ENCODE results near the gene TRAF7. TPM values are rescaled to one million over a fixed set of nuclear protein-coding genes. Genes with fewer than 3 reads are reported as not detected.
A peak's percentile ranks its signal among the peaks of the same experiment; 100 is the strongest.

TRAF7 gene
- total and polyA plus RNA-seq, 7 donors, result 15.6 to 47.5 (median 38.6) TPM

DNA sequence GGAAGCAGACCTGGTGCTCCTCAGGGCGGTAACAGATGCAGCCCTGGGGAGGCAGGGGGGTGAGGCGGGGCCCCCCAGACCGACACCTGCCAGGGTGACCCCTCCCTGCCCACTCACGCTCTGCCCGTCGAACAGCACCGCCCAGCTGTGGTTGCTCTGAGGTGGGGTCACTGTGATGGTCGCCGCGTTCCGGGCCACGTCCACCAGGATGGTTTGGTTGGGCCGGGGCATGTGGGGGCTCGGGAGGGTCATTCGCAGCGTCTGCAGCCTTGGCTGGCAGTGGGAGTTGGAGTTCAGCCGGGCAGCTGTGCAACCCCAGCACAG, 54.4 kb downstream of the TRAF7 start:
- DNase-seq (no peak), ATAC-seq (no peak)
- intact Hi-C loops (cut with DNase I), result no loop called here
- Histone ChIP-seq H3K27ac (peak overlapping the region; percentile 90), H3K36me3 (ENCODE audit: insufficient read depth in 1 of 2, low read depth in 1 of 2) (peaks cover 0 to 38% of the 10 kb centered on the region in 2 donors), H3K4me1 (peaks cover 54% of the 10 kb centered on the region), H3K4me3 (no peak overlapping the region), H3K9me3 (no peaks in the 10 kb centered on the region), H3K27me3 (ENCODE audit: insufficient read depth in 3 of 3, low read length in 2 of 3) (no peaks in the 10 kb centered on the region)
- 70 to 81% (median 78%) methylated on average over 16 to 17 of the region's 17 CpGs for WGBS, 3 donors
- TF ChIP-seq, protein P1, sequence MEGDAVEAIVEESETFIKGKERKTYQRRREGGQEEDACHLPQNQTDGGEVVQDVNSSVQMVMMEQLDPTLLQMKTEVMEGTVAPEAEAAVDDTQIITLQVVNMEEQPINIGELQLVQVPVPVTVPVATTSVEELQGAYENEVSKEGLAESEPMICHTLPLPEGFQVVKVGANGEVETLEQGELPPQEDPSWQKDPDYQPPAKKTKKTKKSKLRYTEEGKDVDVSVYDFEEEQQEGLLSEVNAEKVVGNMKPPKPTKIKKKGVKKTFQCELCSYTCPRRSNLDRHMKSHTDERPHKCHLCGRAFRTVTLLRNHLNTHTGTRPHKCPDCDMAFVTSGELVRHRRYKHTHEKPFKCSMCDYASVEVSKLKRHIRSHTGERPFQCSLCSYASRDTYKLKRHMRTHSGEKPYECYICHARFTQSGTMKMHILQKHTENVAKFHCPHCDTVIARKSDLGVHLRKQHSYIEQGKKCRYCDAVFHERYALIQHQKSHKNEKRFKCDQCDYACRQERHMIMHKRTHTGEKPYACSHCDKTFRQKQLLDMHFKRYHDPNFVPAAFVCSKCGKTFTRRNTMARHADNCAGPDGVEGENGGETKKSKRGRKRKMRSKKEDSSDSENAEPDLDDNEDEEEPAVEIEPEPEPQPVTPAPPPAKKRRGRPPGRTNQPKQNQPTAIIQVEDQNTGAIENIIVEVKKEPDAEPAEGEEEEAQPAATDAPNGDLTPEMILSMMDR (IDR thresholded peaks at IDR 0.05), result no peak

DNA sequence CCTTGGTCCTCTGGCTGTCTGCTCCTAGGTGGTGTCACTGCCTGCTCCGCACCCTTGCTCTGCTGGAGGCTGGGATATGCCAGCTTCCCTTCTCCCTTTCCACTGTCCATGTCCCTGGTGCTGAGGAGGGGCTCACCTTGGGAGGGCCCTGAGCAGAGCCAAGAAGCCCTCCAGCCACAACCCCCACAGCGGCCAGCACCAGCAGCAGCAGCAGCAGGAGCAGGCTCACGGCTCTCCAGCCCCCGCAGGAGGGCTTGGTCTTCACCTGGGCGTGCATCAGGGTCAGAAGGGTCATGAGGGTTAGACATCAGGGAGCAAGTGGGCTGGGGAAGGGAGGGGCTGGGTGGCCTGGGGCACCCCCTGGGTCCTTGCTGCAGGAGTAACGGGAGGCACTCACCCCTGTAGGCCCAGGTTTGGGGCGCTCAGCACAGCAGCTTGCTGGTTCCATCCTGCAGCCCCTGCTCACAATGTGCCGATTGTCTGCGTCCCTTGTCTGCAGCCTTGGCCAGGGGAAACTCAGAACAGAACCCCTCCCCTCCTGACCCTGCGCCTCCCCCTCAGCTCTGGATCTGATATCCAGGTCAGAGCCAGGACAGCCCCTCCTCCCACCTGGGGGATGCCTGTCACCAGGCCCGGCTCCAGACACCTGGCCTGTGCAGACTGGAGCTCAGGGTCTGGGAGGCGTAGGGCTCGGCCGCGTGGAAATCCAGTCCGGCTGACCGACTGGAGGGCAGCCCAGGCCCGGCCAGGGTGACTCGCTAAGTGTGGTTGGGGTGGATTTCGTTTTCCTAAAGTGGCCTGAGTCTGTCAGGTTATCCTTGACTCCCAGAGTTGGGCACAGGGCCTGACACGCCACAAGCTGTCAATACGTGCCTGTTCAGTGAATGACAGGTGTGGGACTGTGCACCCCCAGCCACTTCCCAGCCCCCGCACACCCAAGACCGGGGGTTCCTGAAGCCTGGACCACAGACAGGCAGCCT, 55.1 kb downstream of the TRAF7 start, which contains the start of gene BRICD5:
TSS of gene BRICD5 (minus strand) at position 478 of the 980 bp plus-strand sequence. CDS start at position 448, 30 bp downstream.
- no peaks in the 10 kb centered on the region for H3K27me3 ChIP-seq (ENCODE audit: insufficient read depth in 3 of 3, low read length in 2 of 3)
- ATAC-seq (peak in 3 of 4 donors; percentile 4 to 28 (median 4)), DNase-seq (no peak)
- H3K4me3 ChIP-seq, result no peak within 1 kb of the TSS
- 25 to 47% (median 37%) methylated on average over 24 of the region's 24 CpGs for WGBS, 3 donors
- no peaks in the 10 kb centered on the region for H3K9me3 ChIP-seq
- H3K36me3 ChIP-seq (ENCODE audit: insufficient read depth in 1 of 2, low read depth in 1 of 2), result peaks cover 0 to 38% of the 10 kb centered on the region in 2 donors
- H3K27ac ChIP-seq, result peak within 1 kb of the TSS; percentile 90
- intact Hi-C loops (cut with DNase I), result no loop called here
- H3K4me1 ChIP-seq, result peaks cover 54% of the 10 kb centered on the region
- TF ChIP-seq, protein P1 (IDR thresholded peaks at IDR 0.05), result no peak

DNA sequence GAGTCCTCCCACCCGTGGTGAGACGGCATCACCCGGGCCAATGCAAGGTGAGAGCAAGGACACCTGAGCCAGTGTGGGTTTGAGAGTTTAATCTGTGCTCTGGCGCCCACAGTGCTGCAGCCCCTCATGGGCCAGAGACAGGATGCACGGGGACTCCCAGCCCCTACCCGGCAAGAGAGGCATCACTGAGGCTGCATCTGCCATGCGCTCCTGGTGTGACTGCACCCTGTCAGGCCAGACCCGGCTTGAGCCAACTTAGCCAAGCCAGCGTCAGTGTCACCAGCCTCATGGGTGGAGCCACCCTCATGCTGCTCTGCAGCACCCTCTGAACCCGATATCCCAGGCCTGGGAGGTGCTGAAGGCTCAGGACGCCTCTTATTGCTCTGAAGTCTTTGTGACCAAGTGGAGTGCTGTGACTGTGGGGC, 56.4 kb downstream of the TRAF7 start:
- DNase-seq, result peak in 1 of 2 donors; percentile 82
- Histone ChIP-seq H3K4me3 (no peak overlapping the region), H3K36me3 (ENCODE audit: insufficient read depth in 1 of 2, low read depth in 1 of 2) (peaks cover 0 to 30% of the 10 kb centered on the region in 2 donors), H3K9me3 (no peaks in the 10 kb centered on the region), H3K27ac (peak overlapping the region; percentile 90), H3K27me3 (ENCODE audit: insufficient read depth in 3 of 3, low read length in 2 of 3) (no peaks in the 10 kb centered on the region), H3K4me1 (peaks cover 43% of the 10 kb centered on the region)
- TF ChIP-seq, protein P1 (IDR thresholded peaks at IDR 0.05), result no peak
- ATAC-seq, result peak; percentile 7 to 53 (median 32)
- intact Hi-C loops (cut with DNase I), result no loop called here
- WGBS, 3 donors, result 27 to 54% (median 30%) methylated on average over 11 of the region's 11 CpGs

DNA sequence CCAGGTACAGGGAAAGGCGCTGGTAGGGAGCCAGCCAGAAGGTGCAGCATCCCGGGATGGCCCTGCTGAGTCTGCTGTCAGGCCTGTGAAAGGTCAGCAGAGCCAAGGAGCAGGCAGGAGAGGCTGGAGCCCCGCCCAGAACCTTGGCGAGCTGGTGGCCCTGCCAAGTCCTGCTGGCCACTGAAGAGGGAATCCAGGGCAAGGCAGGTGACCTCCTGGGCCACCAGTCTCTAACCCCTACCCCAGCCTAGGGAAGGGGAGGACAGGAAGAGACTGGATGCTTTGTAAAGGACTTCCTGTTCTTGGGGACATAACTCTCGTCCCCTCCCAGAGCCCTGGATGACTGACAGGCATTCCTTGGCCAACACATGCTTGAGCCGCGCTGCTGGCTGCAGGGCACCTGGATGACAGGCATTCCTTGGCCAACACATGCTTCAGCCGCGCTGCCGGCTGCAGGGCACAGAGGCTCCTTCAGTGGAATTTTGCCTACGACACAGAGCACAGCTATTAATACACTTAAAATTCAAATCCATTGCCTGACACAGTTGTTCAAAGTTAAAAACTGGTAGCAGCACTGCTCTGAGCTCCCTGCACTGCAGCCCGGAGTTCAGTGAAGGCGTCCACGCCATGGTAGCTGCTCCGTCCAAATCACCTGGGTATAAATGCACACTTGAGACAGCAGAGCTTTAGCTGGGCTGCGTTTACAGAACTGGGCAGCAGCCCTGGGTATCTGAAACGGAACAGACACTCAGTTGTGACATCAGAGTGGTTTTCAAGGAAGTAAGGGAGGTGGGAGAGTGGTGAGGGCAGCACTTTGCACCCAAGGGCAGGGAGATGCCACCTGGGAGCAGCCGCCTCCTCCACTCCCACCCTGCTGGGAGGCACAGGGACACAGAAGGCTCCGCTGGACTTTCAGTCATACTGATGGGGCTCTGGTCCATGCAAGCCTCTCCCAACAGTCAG, 57.1 kb downstream of the TRAF7 start:
- no peaks in the 10 kb centered on the region for H3K27me3 ChIP-seq (ENCODE audit: insufficient read depth in 3 of 3, low read length in 2 of 3)
- H3K4me3 ChIP-seq, result peak overlapping the region; percentile 84
- DNase-seq, result peak; percentile 72 to 93
- 25 to 40% (median 25%) methylated on average over 18 to 19 of the region's 19 CpGs for WGBS, 3 donors
- peak overlapping the region; percentile 90 for H3K27ac ChIP-seq
- peaks cover 0 to 23% of the 10 kb centered on the region in 2 donors for H3K36me3 ChIP-seq (ENCODE audit: insufficient read depth in 1 of 2, low read depth in 1 of 2)
- ATAC-seq, result peak; percentile 59 to 70 (median 64)
- no peaks in the 10 kb centered on the region for H3K9me3 ChIP-seq
- H3K4me1 ChIP-seq, result peaks cover 41% of the 10 kb centered on the region
- TF ChIP-seq, protein P1 (IDR thresholded peaks at IDR 0.05), result no peak
- intact Hi-C loops (cut with DNase I), result no loop called here
